Kidney epithelial cell (primary cell): ENCODE data around the gene PBXIP1. TPM values are rescaled to one million over a fixed set of nuclear protein-coding genes. Genes with fewer than 3 reads are reported as not detected.
"Not testable (repeated sequence)": the region's sequence is repeated elsewhere in the genome, so short reads cannot be mapped to it uniquely, and the experiment has no call there.

Experiments used
- DNase-seq: peaks from one replicate; pipeline ENCODE4 v3.0.0-alpha.2; 2010; ENCODE audit warnings: low read depth
- H3K27me3 ChIP-seq: 2 replicates; pipeline ENCODE4 v1.6.0; 2011; ENCODE audit warnings: low read length; ENCODE audit not compliant: control insufficient read depth, insufficient read depth
- H3K36me3 ChIP-seq: 2 replicates; pipeline ENCODE4 v1.5.1; 2011; ENCODE audit warnings: low read length; ENCODE audit not compliant: control insufficient read depth, insufficient read depth
- H3K4me3 ChIP-seq: 2 replicates; pipeline ENCODE4 v1.5.1; 2011; ENCODE audit warnings: low read depth, mild to moderate bottlenecking, control low read depth, low read length
- CTCF ChIP-seq: IDR thresholded peaks from 2 replicates; pipeline ENCODE4 v1.5.1; 2011; ENCODE audit warnings: mild to moderate bottlenecking, moderate library complexity, low read length, control low read depth, inconsistent platforms; ENCODE audit not compliant: insufficient read depth, poor library complexity, severe bottlenecking
- total RNA-seq: library from RNA; depleted of rRNA; stranded (reverse); fragments of >200 nt; gene quantifications from 2 replicates; pipeline ENCODE4 v1.2.3, GENCODE V29; 2015

Gene PBXIP1
- total RNA-seq, 1 donor from 2014 or later, result 102 TPM

DNA sequence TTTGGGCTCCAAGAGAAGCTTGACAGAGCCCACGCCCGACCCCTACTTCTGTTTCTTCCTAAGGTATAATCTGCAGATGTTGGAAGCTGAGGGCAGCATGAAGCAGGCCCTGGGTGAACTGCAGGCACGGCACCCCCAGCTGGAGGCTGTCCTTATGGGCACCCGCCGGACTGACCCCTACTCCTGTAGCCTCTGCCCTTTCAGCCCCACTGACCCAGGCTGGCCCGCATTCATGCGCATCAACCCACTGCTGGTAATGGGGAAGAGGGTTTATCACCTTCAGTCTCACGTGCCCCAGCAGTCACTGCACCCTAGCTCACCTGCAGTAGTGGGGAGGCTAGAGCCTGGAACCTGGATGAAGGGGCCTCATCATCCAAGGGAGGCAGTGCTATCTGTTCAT is 34.4 kb upstream of the PBXIP1 start:
- H3K4me3 ChIP-seq, result no peak overlapping the region
- TF ChIP-seq CTCF, result no peak
- no peak for DNase-seq
- no peaks in the 10 kb centered on the region for H3K27me3 ChIP-seq
- H3K36me3 ChIP-seq, result peaks cover 3% of the 10 kb centered on the region

DNA sequence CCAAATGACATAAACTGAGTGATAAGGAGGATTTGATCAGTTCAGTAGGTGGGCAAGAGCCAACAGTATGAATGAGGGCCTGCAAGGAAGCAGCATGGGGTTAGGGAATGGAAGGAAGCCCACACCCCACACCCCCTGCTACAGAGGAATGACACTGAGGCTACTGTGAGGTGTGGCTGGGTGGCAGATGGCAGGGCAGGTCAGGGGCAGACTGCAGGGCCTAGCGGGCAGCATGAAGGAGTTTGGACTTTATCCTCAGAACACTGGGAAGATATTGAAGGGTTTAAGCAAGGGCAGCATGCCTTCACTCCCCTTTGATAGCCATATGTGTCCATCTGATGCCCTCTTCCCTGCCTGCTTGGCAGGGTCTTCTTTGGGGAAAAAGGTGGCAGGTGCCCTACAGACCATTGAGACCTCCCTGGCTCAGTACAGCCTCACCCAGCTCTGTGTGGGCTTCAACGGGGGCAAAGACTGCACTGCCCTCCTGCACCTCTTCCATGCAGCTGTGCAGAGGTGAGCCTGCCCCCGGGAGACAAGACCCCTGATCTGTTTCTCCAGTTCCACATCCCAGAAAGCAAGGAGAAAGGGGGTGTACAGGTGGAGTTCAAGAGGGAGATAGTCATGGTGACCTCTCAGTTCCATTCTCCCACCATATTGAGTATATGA is 33.4 kb upstream of the PBXIP1 start:
- Histone ChIP-seq H3K4me3 (no peak overlapping the region), H3K36me3 (peaks cover 3% of the 10 kb centered on the region), H3K27me3 (no peaks in the 10 kb centered on the region)
- TF ChIP-seq CTCF, result no peak
- no peak for DNase-seq

DNA sequence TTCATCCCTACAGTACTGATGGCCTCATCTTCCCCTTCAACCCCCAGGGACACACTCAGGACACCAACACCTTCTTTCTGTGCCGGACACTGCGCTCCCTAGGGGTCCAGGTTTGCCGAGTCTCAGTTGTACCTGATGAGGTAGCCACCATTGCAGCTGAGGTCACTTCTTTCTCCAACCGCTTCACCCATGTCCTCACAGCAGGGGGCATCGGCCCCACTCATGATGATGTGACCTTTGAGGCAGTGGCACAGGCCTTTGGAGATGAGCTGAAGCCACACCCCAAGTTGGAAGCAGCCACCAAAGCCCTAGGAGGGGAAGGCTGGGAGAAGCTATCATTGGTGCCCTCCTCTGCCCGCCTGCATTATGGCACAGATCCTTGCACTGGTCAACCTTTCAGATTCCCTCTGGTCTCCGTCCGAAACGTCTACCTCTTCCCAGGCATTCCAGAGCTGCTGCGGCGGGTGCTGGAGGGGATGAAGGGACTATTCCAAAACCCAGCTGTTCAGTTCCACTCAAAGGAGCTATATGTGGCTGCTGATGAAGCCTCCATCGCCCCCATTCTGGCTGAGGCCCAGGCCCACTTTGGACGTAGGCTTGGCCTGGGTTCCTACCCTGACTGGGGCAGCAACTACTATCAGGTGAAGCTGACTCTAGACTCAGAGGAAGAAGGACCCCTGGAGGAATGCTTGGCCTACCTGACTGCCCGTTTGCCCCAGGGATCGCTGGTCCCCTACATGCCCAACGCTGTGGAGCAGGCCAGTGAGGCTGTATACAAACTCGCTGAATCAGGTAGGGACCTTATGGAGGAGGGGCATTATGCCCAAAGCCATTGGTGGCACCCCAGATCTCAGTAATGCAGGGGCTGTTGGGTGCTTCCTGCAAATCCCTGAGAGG is 32.4 kb upstream of the PBXIP1 start:
- no peak for DNase-seq
- Histone ChIP-seq H3K36me3 (peaks cover 3% of the 10 kb centered on the region), H3K4me3 (no peak overlapping the region), H3K27me3 (no peaks in the 10 kb centered on the region)
- no peak for TF ChIP-seq CTCF

- H3K27me3 ChIP-seq, result no peaks in the 10 kb centered on the region
- peaks cover 3% of the 10 kb centered on the region for H3K36me3 ChIP-seq
- no peak for DNase-seq
- H3K4me3 ChIP-seq, result no peak overlapping the region
- TF ChIP-seq CTCF, result no peak
These were observed 31.4 kb upstream of the PBXIP1 start for GRCh38 chr1:154987326-154987725.

DNA sequence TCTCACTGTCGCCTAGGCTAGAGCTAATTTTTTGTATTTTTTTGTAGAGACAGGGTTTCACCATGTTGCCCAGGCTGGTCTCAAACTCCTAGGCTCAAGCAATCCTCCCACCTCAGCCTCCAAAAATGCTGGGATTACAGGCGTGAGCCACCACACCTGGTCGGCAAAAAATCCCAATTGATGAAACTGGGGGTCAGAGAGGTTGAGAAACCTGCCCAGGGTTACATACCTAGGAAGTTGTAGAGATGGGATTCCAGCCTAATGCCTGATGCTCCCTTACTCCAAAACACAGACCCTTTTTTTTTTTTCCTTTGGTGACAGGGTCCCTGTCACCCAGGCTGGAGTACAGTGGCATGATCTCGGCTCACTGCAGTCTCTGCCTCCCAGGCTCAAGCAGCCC is 30.8 kb upstream of the PBXIP1 start:
- H3K4me3 ChIP-seq, DNase-seq, H3K27me3 ChIP-seq, H3K36me3 ChIP-seq: not testable (repeated sequence)

DNA sequence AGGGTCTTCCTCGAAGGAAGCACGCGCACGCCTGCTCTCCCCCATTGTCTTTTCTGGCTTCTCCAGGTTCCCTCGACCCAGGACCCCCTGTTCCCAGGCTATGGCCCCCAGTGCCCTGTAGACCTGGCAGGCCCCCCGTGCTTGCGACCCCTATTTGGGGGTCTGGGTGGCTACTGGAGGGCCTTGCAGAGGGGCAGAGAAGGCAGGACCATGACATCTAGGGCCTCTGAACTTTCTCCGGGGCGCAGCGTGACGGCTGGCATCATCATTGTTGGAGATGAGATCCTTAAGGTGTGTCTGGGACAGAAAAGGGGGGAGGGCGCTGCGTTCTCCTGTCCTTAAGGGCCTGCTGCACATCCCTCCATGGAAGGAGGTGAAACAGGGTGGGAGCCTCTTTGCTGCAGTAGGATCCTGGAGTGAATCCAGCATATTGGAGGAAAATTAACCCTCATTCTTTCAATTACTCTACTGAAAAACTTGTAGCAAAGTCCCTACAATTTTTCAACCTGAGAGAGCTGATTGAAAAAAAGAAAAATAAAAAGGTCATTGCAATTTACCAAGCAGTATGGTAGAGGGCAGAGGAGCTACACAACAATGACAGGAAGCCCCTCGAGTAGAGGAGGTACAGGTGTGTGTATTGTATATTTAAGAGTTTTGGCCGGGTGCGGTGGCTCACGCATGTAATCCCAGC is 28.0 kb upstream of the PBXIP1 start:
- Histone ChIP-seq H3K36me3 (peaks cover 3% of the 10 kb centered on the region), H3K27me3 (no peaks in the 10 kb centered on the region), H3K4me3 (peak overlapping the region; percentile 75)
- TF ChIP-seq CTCF, result no peak
- no peak for DNase-seq
